ENCODE measurements around the gene ARGLU1.

- TF ChIP-seq POLR2A (IDR thresholded peaks at IDR 0.05) (no peak), CTCF (IDR thresholded peaks at IDR 0.05) (no peak)
These were observed 67.5 kb downstream of the ARGLU1 start for GRCh38 chr13:106500445-106500844.

All from stomach (tissue), 4 donors.